ENCODE results near the gene TRABD2B.

GRCh38 chr1:47751193-47751592, 246.0 kb downstream of the TRABD2B start:
- no peak for TF ChIP-seq CTCF (IDR thresholded peaks at IDR 0.05)
- no peak for TF ChIP-seq POLR2A (IDR thresholded peaks at IDR 0.05)

Measured in lower leg skin (tissue), 3 donors.